ENCODE results near the gene ALOX5AP.

The ALOX5AP gene

GRCh38 chr13:30803749-30804148 is 68.4 kb downstream of the ALOX5AP start:
- H3K4me3 ChIP-seq (ENCODE audit: low read length): peak overlapping the region; percentile 82
- H3K36me3 ChIP-seq (ENCODE audit: control insufficient read depth, insufficient read depth, low read length, severe bottlenecking): no peaks in the 10 kb centered on the region
- DNase-seq (ENCODE audit: low read depth): no peak
- no peaks in the 10 kb centered on the region for H3K9me3 ChIP-seq (ENCODE audit: control insufficient read depth, low read length)
- peak overlapping the region; percentile 86 for H3K9ac ChIP-seq (ENCODE audit: low read length)
- no peaks in the 10 kb centered on the region for H3K27me3 ChIP-seq (replicated peaks; ENCODE audit: control insufficient read depth, insufficient read depth, low read length)
- peaks cover 25% of the 10 kb centered on the region for H3K4me1 ChIP-seq (ENCODE audit: control insufficient read depth, insufficient read depth, low read length)

GRCh38 chr13:30804474-30804873 is 69.1 kb downstream of the ALOX5AP start:
- DNase-seq (ENCODE audit: low read depth): no peak
- Histone ChIP-seq H3K36me3 (ENCODE audit: control insufficient read depth, insufficient read depth, low read length, severe bottlenecking) (no peaks in the 10 kb centered on the region), H3K27me3 (replicated peaks; ENCODE audit: control insufficient read depth, insufficient read depth, low read length) (no peaks in the 10 kb centered on the region), H3K4me3 (ENCODE audit: low read length) (no peak overlapping the region), H3K4me1 (ENCODE audit: control insufficient read depth, insufficient read depth, low read length) (peaks cover 29% of the 10 kb centered on the region), H3K9ac (ENCODE audit: low read length) (no peak overlapping the region), H3K9me3 (ENCODE audit: control insufficient read depth, low read length) (no peaks in the 10 kb centered on the region)

- Histone ChIP-seq H3K9me3 (ENCODE audit: control insufficient read depth, low read length) (no peaks in the 10 kb centered on the region), H3K4me1 (ENCODE audit: control insufficient read depth, insufficient read depth, low read length) (peaks cover 29% of the 10 kb centered on the region)
Observed at GRCh38 chr13:30805132-30805537, 69.8 kb downstream of the ALOX5AP start.

GRCh38 chr13:30805603-30806011 is 70.3 kb downstream of the ALOX5AP start:
- Histone ChIP-seq H3K4me1 (ENCODE audit: control insufficient read depth, insufficient read depth, low read length) (peaks cover 29% of the 10 kb centered on the region), H3K27me3 (replicated peaks; ENCODE audit: control insufficient read depth, insufficient read depth, low read length) (no peaks in the 10 kb centered on the region), H3K4me3 (ENCODE audit: low read length) (no peak overlapping the region), H3K9ac (ENCODE audit: low read length) (no peak overlapping the region), H3K36me3 (ENCODE audit: control insufficient read depth, insufficient read depth, low read length, severe bottlenecking) (no peaks in the 10 kb centered on the region), H3K9me3 (ENCODE audit: control insufficient read depth, low read length) (no peaks in the 10 kb centered on the region)
- no peak for DNase-seq (ENCODE audit: low read depth)

More at GRCh38 chr13:30805132-30805537, 69.8 kb downstream of the ALOX5AP start:
- Histone ChIP-seq H3K27me3 (replicated peaks; ENCODE audit: control insufficient read depth, insufficient read depth, low read length) (no peaks in the 10 kb centered on the region), H3K36me3 (ENCODE audit: control insufficient read depth, insufficient read depth, low read length, severe bottlenecking) (no peaks in the 10 kb centered on the region), H3K4me3 (ENCODE audit: low read length) (no peak overlapping the region), H3K9ac (ENCODE audit: low read length) (no peak overlapping the region)
- DNase-seq (ENCODE audit: low read depth): no peak

- Histone ChIP-seq H3K4me3 (ENCODE audit: low read length) (no peak overlapping the region), H3K36me3 (ENCODE audit: control insufficient read depth, insufficient read depth, low read length, severe bottlenecking) (no peaks in the 10 kb centered on the region), H3K9me3 (ENCODE audit: control insufficient read depth, low read length) (no peaks in the 10 kb centered on the region), H3K9ac (ENCODE audit: low read length) (peak overlapping the region; percentile 53), H3K4me1 (ENCODE audit: control insufficient read depth, insufficient read depth, low read length) (peaks cover 29% of the 10 kb centered on the region), H3K27me3 (replicated peaks; ENCODE audit: control insufficient read depth, insufficient read depth, low read length) (no peaks in the 10 kb centered on the region)
- peak; percentile 81 for DNase-seq (ENCODE audit: low read depth)
Observed at GRCh38 chr13:30806784-30807183, 71.4 kb downstream of the ALOX5AP start.

- Histone ChIP-seq H3K9me3 (ENCODE audit: control insufficient read depth, low read length) (no peaks in the 10 kb centered on the region), H3K36me3 (ENCODE audit: control insufficient read depth, insufficient read depth, low read length, severe bottlenecking) (no peaks in the 10 kb centered on the region), H3K9ac (ENCODE audit: low read length) (peak overlapping the region; percentile 53), H3K4me1 (ENCODE audit: control insufficient read depth, insufficient read depth, low read length) (peaks cover 29% of the 10 kb centered on the region), H3K27me3 (replicated peaks; ENCODE audit: control insufficient read depth, insufficient read depth, low read length) (no peaks in the 10 kb centered on the region), H3K4me3 (ENCODE audit: low read length) (no peak overlapping the region)
- no peak for DNase-seq (ENCODE audit: low read depth)
Observed at GRCh38 chr13:30807392-30807791, 72.0 kb downstream of the ALOX5AP start.

- Histone ChIP-seq H3K9me3 (ENCODE audit: control insufficient read depth, low read length) (no peaks in the 10 kb centered on the region), H3K27me3 (replicated peaks; ENCODE audit: control insufficient read depth, insufficient read depth, low read length) (no peaks in the 10 kb centered on the region), H3K36me3 (ENCODE audit: control insufficient read depth, insufficient read depth, low read length, severe bottlenecking) (no peaks in the 10 kb centered on the region), H3K4me3 (ENCODE audit: low read length) (no peak overlapping the region), H3K9ac (ENCODE audit: low read length) (peak overlapping the region; percentile 59), H3K4me1 (ENCODE audit: control insufficient read depth, insufficient read depth, low read length) (peaks cover 21% of the 10 kb centered on the region)
- no peak for DNase-seq (ENCODE audit: low read depth)
Observed at GRCh38 chr13:30808600-30808999, 73.3 kb downstream of the ALOX5AP start.

GRCh38 chr13:30809787-30810186 is 74.4 kb downstream of the ALOX5AP start:
- H3K4me1 ChIP-seq (ENCODE audit: control insufficient read depth, insufficient read depth, low read length): peaks cover 17% of the 10 kb centered on the region
- DNase-seq (ENCODE audit: low read depth): no peak
- H3K9ac ChIP-seq (ENCODE audit: low read length): no peak overlapping the region
- H3K4me3 ChIP-seq (ENCODE audit: low read length): no peak overlapping the region
- H3K27me3 ChIP-seq (replicated peaks; ENCODE audit: control insufficient read depth, insufficient read depth, low read length): no peaks in the 10 kb centered on the region
- no peaks in the 10 kb centered on the region for H3K36me3 ChIP-seq (ENCODE audit: control insufficient read depth, insufficient read depth, low read length, severe bottlenecking)
- no peaks in the 10 kb centered on the region for H3K9me3 ChIP-seq (ENCODE audit: control insufficient read depth, low read length)

- H3K27me3 ChIP-seq (replicated peaks; ENCODE audit: control insufficient read depth, insufficient read depth, low read length): no peaks in the 10 kb centered on the region
- peaks cover 17% of the 10 kb centered on the region for H3K4me1 ChIP-seq (ENCODE audit: control insufficient read depth, insufficient read depth, low read length)
- DNase-seq (ENCODE audit: low read depth): no peak
- no peak overlapping the region for H3K9ac ChIP-seq (ENCODE audit: low read length)
- no peaks in the 10 kb centered on the region for H3K36me3 ChIP-seq (ENCODE audit: control insufficient read depth, insufficient read depth, low read length, severe bottlenecking)
- H3K9me3 ChIP-seq (ENCODE audit: control insufficient read depth, low read length): no peaks in the 10 kb centered on the region
- no peak overlapping the region for H3K4me3 ChIP-seq (ENCODE audit: low read length)
Observed at GRCh38 chr13:30810261-30810701, 74.9 kb downstream of the ALOX5AP start.

- H3K9me3 ChIP-seq (ENCODE audit: control insufficient read depth, low read length): no peaks in the 10 kb centered on the region
- no peaks in the 10 kb centered on the region for H3K27me3 ChIP-seq (replicated peaks; ENCODE audit: control insufficient read depth, insufficient read depth, low read length)
- H3K4me1 ChIP-seq (ENCODE audit: control insufficient read depth, insufficient read depth, low read length): peaks cover 17% of the 10 kb centered on the region
- no peaks in the 10 kb centered on the region for H3K36me3 ChIP-seq (ENCODE audit: control insufficient read depth, insufficient read depth, low read length, severe bottlenecking)
- H3K9ac ChIP-seq (ENCODE audit: low read length): no peak overlapping the region
- no peak overlapping the region for H3K4me3 ChIP-seq (ENCODE audit: low read length)
- no peak for DNase-seq (ENCODE audit: low read depth)
Observed at GRCh38 chr13:30810801-30811200, 75.5 kb downstream of the ALOX5AP start.

Data from adipocyte (in vitro differentiated cells).